GM12878 (cell line): Measurements from ENCODE around the gene CD40LG. TPM values are rescaled to one million over a fixed set of nuclear protein-coding genes. Genes with fewer than 3 reads are reported as not detected.

Source experiments
- ATAC-seq: fragments of 200-7000 bp; cut with Tn5 transposase; 3 replicates; pipeline ENCODE4 v1.9.1; 2020; ENCODE audit warnings: mild to moderate bottlenecking, moderate library complexity
- BruUV-seq: library from RNA; stranded (reverse); fragments of 400-500 nt; replicated peaks from 2 replicates; lab custom pipeline; 2021; lab: Mats Ljungman, UMichigan
- CTCF ChIA-PET: fragments of 300-600 bp; sonication (Branson Sonifier 250); formaldehyde crosslinking; extraction: SDS; loops from one replicate; lab custom pipeline; 2021; ENCODE audit warnings: inconsistent platforms; lab: Yijun Ruan, JAX
- POLR2A ChIA-PET: fragments of 350-600 bp; formaldehyde crosslinking; extraction: SDS; loops from one replicate; lab custom pipeline; 2021; ENCODE audit warnings: inconsistent platforms; lab: Charles Lee
- RAD21 ChIA-PET: fragments of 300-600 bp; sonication (Branson Sonifier 250); formaldehyde crosslinking; loops from one replicate; lab custom pipeline; 2023; ENCODE audit warnings: antibody characterized with exemption; ENCODE audit not compliant: unreplicated experiment; lab: Charles Lee
- SMC1A ChIA-PET: fragments of 300-600 bp; sonication (Branson Sonifier 250); formaldehyde crosslinking; loops from one replicate; lab custom pipeline; 2023; ENCODE audit not compliant: unreplicated experiment, uncharacterized antibody; lab: Charles Lee
- DNase-seq: peaks from one replicate; pipeline ENCODE4 v3.0.0-alpha.2; 2011; ENCODE audit warnings: low read depth, low spot score
- FAIRE-seq: peaks from 3 replicates; lab custom pipeline; 2011; peaks lifted over from hg19 to GRCh38; lab: Jason Lieb, UNC
- H2AFZ ChIP-seq: 2 replicates; pipeline ENCODE4 v1.6.0; 2011; ENCODE audit warnings: low read depth, low read length, control low read depth; ENCODE audit not compliant: control insufficient read depth
- H3K27ac ChIP-seq: 2 replicates; pipeline ENCODE4 v1.5.1; 2011; ENCODE audit warnings: control low read depth; ENCODE audit not compliant: control insufficient read depth, insufficient read depth
- H3K27me3 ChIP-seq, 2 experiments: replicated peaks in 1 of 2; 2 replicates each; pipeline versions ENCODE4 v1.6.0 to v1.6.1; 2011; ENCODE audit warnings: low read length in 1 of 2; ENCODE audit not compliant: control insufficient read depth in 2 of 2, insufficient read depth in 2 of 2
- H3K36me3 ChIP-seq, 2 experiments: 2 replicates each; pipeline ENCODE4 v1.5.1; 2011; ENCODE audit warnings: low read length in 1 of 2; ENCODE audit not compliant: control insufficient read depth in 2 of 2, insufficient read depth in 2 of 2
- H3K4me1 ChIP-seq: 2 replicates; pipeline ENCODE4 v1.6.1; 2011; ENCODE audit warnings: mild to moderate bottlenecking, low read length, moderate library complexity, mixed read lengths; ENCODE audit not compliant: control insufficient read depth, insufficient read depth
- H3K4me2 ChIP-seq: 2 replicates; pipeline ENCODE4 v1.6.0; 2011; ENCODE audit warnings: control low read depth; ENCODE audit not compliant: control insufficient read depth, insufficient read depth
- H3K4me3 ChIP-seq: fragments of 200-600 bp; sonication (generic); 2 replicates; pipeline ENCODE4 v1.5.1; 2016
- H3K79me2 ChIP-seq: 2 replicates; pipeline ENCODE4 v1.6.0; 2011; ENCODE audit warnings: low read length; ENCODE audit not compliant: control insufficient read depth, insufficient read depth
- H3K9ac ChIP-seq: 2 replicates; pipeline ENCODE4 v1.8.0; 2011; ENCODE audit warnings: low read length, control low read depth, mixed read lengths; ENCODE audit not compliant: control insufficient read depth, insufficient read depth
- H3K9me3 ChIP-seq: replicated peaks from 3 replicates; pipeline ENCODE4 v1.5.1; 2011; ENCODE audit warnings: mild to moderate bottlenecking, low read length; ENCODE audit not compliant: control insufficient read depth, insufficient read depth
- H4K20me1 ChIP-seq: 2 replicates; pipeline ENCODE4 v1.6.0; 2011; ENCODE audit not compliant: control insufficient read depth, insufficient read depth
- BHLHE40 ChIP-seq, 2 experiments: fragments of 450-650 bp in 1 of 2; IDR thresholded peaks; 2 replicates each; pipeline ENCODE4 v1.6.1; 2011 to 2017; ENCODE audit warnings: low read depth in 2 of 2, borderline replicate concordance in 1 of 2, improper control_type of control experiment in 1 of 2, low read length in 1 of 2, mild to moderate bottlenecking in 1 of 2
- FOS ChIP-seq: IDR thresholded peaks from 3 replicates; pipeline ENCODE4 v1.6.1; 2011; ENCODE audit warnings: borderline replicate concordance; ENCODE audit not compliant: insufficient read length; ENCODE audit errors: extremely low read depth
- HDGF ChIP-seq: fragments of 450-650 bp; IDR thresholded peaks from 2 replicates; pipeline ENCODE4 v1.6.1; 2016; ENCODE audit warnings: antibody characterized with exemption
- NR2C1 ChIP-seq: fragments of 450-650 bp; IDR thresholded peaks from 2 replicates; pipeline ENCODE4 v1.6.1; 2017; ENCODE audit warnings: antibody characterized with exemption, mild to moderate bottlenecking, moderate library complexity
- RBBP5 ChIP-seq: fragments of 200-600 bp; sonication (generic); conservative IDR thresholded peaks from 2 replicates; pipeline ENCODE4 v1.6.1; 2016
- STAT3 ChIP-seq: IDR thresholded peaks from 2 replicates; pipeline ENCODE4 v1.6.1; 2011; ENCODE audit warnings: low read depth, low read length, improper control_type of control experiment
- SUPT20H ChIP-seq: IDR thresholded peaks from 2 replicates; pipeline ENCODE4 v1.6.1; 2011; ENCODE audit warnings: low read depth, mild to moderate bottlenecking, low read length, moderate library complexity, borderline replicate concordance; ENCODE audit not compliant: control insufficient read depth
- WRNIP1 ChIP-seq: IDR thresholded peaks from 2 replicates; pipeline ENCODE4 v1.6.1; 2011; ENCODE audit warnings: low read depth, low read length, improper control_type of control experiment, borderline replicate concordance
- WGBS: methylation state at CpG from one replicate; pipeline ENCODE4 v1.1.6; 2016; ENCODE audit warnings: low lambda C conversion rate; ENCODE audit not compliant: insufficient replicate concordance, insufficient coverage; ENCODE audit errors: missing lambda C conversion rate; 5-methylcytosine and 5-hydroxymethylcytosine counted together
- in situ Hi-C: fragments of 300-500 bp; cut with MboI; formaldehyde crosslinking; loops from 9 replicates; pipeline ENCODE4 v1.14.3; 2018; ENCODE audit warnings: mixed read lengths
- intact Hi-C: fragments of 100-400 bp; cut with micrococcal nuclease; formaldehyde crosslinking; loops from one replicate; pipeline ENCODE4 v1.14.2; 2022; ENCODE audit not compliant: unreplicated experiment
- polyA plus RNA-seq, 11 experiments: library from polyadenylated mRNA; depleted of rRNA in 4 of 11; unstranded in 6 of 11; stranded (reverse) in 5 of 11; fragments of >200 nt; fragmentation: Nextera tagmentation in 4 of 11; fragmentation: Illumina TruSeq in 1 of 11; extraction: Ambion mirVana in 4 of 11; extraction: Trizol in 1 of 11; gene quantifications; 1 replicate in 1 of 11; 2 replicates in 10 of 11; pipeline versions ENCODE4 v1.2.1 to v1.2.3, GENCODE V29; 2011 to 2016; ENCODE audit warnings: inconsistent platforms in 2 of 11, missing spikeins in 2 of 11, low read depth in 1 of 11
- total RNA-seq, 4 experiments: library from RNA; depleted of rRNA in 3 of 4; stranded (reverse); fragments of >200 nt in 3 of 4; fragmentation: Illumina TruSeq in 1 of 4; extraction: Trizol in 1 of 4; gene quantifications; 2 replicates each; pipeline versions ENCODE4 v1.2.1 to v1.2.3, GENCODE V29; 2013 to 2021
- TF ChIP-seq, protein P1 (sequence below): IDR thresholded peaks from 2 replicates; pipeline ENCODE4 v1.6.1; 2012; ENCODE audit warnings: mild to moderate bottlenecking, low read depth, low read length
- TF ChIP-seq, protein P2 (sequence below): IDR thresholded peaks from 2 replicates; pipeline ENCODE4 v1.6.1; 2012; ENCODE audit warnings: low read length, inconsistent platforms

CD40LG gene
- total and polyA plus RNA-seq, 10 of the 15 experiments (the other 5 are each of a cell fraction or from before 2014, with no cell fraction given), result 0.04 to 0.21 (median 0.11) TPM; not detected in 6

DNA sequence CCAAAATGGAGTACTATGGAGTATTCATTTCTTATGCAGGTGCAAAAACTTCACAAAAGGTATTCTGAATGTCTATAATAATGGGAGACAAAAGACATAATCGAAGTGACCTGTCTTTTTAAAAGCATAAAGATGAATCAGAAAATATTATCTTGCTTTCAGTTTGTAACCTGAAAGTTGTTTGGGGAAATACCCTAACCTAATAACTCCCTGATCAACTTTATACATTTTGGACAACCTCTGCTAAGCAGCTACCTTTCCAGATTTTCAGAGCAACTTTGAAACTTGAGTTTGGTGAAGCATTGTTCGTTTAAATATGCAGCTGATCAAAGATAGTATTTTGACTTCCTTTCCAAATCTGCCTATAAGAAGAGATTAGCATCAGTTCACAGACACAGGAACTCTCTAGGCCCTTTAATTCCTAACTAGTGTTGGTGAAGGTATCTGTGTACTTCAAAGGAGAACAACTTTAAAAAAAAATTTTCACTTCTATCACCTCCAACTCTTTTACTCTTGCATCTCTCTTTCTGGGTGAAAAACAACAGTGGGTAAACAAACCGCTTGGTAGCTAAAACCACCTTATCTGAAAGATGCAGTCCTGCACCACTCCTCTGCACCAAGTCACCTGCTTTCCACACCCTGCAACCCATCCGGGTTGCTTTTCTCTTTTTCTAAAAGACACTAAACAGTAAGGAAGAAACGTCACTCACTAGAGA lies 26.5 kb downstream of the CD40LG start:
- peak; percentile 56 for ATAC-seq
- Histone ChIP-seq H3K79me2 (no peaks in the 10 kb centered on the region), H3K4me3 (peak overlapping the region; percentile 14; the same call in 1 of the 2 replicates), H3K27ac (peak overlapping the region; percentile 60), H4K20me1 (no peaks in the 10 kb centered on the region), H3K9me3 (no peaks in the 10 kb centered on the region), H3K36me3 (no peaks in the 10 kb centered on the region), H3K4me1 (peaks cover 43% of the 10 kb centered on the region), H3K9ac (no peak overlapping the region), H3K27me3 (no peaks in the 10 kb centered on the region), H3K4me2 (peak overlapping the region; percentile 47), H2AFZ (peak overlapping the region; percentile 8; the same call in 1 of the 2 replicates)
- in situ Hi-C loops, result no loop called here
- intact Hi-C loops, result loop anchor here (5.0 kb wide), 2 partner anchors 47 to 97 kb away; no protein-coding TSS in a partner anchor
- ChIA-PET RAD21 (interaction anchor here (1.7 to 2.1 kb wide), 3 partner anchors 12 to 20 kb away, joined by 6 to 10 read pairs (median 7); no protein-coding TSS in a partner anchor), SMC1A (interaction anchor here (1.2 to 2.3 kb wide), 5 partner anchors 9 to 98 kb away, joined by 3 to 11 read pairs (median 7); no protein-coding TSS in a partner anchor), CTCF (interaction anchor here (0.8 to 1.5 kb wide), 3 partner anchors 15 to 97 kb away, joined by 3 to 4 read pairs (median 3); no protein-coding TSS in a partner anchor), POLR2A (interaction anchor here (1.0 to 1.4 kb wide), 2 partner anchors 15 to 57 kb away, joined by 4 read pairs; no protein-coding TSS in a partner anchor)
- TF ChIP-seq, protein P1, sequence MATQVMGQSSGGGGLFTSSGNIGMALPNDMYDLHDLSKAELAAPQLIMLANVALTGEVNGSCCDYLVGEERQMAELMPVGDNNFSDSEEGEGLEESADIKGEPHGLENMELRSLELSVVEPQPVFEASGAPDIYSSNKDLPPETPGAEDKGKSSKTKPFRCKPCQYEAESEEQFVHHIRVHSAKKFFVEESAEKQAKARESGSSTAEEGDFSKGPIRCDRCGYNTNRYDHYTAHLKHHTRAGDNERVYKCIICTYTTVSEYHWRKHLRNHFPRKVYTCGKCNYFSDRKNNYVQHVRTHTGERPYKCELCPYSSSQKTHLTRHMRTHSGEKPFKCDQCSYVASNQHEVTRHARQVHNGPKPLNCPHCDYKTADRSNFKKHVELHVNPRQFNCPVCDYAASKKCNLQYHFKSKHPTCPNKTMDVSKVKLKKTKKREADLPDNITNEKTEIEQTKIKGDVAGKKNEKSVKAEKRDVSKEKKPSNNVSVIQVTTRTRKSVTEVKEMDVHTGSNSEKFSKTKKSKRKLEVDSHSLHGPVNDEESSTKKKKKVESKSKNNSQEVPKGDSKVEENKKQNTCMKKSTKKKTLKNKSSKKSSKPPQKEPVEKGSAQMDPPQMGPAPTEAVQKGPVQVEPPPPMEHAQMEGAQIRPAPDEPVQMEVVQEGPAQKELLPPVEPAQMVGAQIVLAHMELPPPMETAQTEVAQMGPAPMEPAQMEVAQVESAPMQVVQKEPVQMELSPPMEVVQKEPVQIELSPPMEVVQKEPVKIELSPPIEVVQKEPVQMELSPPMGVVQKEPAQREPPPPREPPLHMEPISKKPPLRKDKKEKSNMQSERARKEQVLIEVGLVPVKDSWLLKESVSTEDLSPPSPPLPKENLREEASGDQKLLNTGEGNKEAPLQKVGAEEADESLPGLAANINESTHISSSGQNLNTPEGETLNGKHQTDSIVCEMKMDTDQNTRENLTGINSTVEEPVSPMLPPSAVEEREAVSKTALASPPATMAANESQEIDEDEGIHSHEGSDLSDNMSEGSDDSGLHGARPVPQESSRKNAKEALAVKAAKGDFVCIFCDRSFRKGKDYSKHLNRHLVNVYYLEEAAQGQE, result no peak
- TF ChIP-seq, protein P2, sequence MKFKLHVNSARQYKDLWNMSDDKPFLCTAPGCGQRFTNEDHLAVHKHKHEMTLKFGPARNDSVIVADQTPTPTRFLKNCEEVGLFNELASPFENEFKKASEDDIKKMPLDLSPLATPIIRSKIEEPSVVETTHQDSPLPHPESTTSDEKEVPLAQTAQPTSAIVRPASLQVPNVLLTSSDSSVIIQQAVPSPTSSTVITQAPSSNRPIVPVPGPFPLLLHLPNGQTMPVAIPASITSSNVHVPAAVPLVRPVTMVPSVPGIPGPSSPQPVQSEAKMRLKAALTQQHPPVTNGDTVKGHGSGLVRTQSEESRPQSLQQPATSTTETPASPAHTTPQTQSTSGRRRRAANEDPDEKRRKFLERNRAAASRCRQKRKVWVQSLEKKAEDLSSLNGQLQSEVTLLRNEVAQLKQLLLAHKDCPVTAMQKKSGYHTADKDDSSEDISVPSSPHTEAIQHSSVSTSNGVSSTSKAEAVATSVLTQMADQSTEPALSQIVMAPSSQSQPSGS, result no peak
- no peak for TF ChIP-seq SUPT20H
- no peak for TF ChIP-seq WRNIP1
- TF ChIP-seq NR2C1, result no peak
- no peak for TF ChIP-seq FOS
- TF ChIP-seq BHLHE40 (IDR thresholded peaks at IDR 0.05; ENCODE audit: borderline replicate concordance in 1 of 2, low read depth in 2 of 2, low read length in 1 of 2), result no peak
- no peak for TF ChIP-seq RBBP5
- no peak for TF ChIP-seq HDGF
- TF ChIP-seq STAT3, result no peak
- WGBS, result 2% methylated on average over 5 of the region's 5 CpGs
- BruUV-seq, result no TSS peak
- DNase-seq, result no peak
- FAIRE-seq, result no peak
